ENCODE data around the gene SHTN1.

The SHTN1 gene

DNA sequence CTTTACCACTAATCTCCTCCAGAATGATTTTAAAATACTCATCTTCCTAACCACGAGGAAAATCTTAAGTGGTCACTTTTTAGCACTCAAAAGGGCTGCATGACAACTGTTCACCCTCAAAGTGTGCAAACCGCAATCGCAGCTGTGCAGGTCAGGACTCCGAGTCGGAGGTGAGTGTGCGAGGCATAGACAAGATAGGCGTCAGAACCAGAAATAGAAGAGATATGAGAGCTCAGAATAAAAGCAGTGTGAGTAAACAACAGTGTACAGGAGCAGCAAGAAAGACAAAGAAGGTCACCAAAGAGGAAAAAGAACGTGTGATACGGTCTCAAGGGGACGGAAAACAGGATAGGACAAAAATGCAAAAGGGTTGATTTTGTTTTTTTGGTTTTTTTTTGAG, 173.2 kb downstream of the SHTN1 start:
- DNase-seq, result no peak

All from activated gamma-delta T cell (primary cell).